H9 (cell line): ENCODE results near the gene TAS2R30. TPM values are rescaled to one million over a fixed set of nuclear protein-coding genes. Genes with fewer than 3 reads are reported as not detected.

Experiments
- DNase-seq: peaks from one replicate; pipeline ENCODE4 v3.0.0-alpha.2; 2017
- H2AFZ ChIP-seq: one replicate; pipeline ENCODE4 v1.6.1; 2013; ENCODE audit warnings: mild to moderate bottlenecking, low read length, control low read depth, moderate library complexity
- H2AK5ac ChIP-seq: 2 replicates; pipeline ENCODE4 v1.6.1; 2013; ENCODE audit warnings: low read length, control low read depth, mixed read lengths; ENCODE audit not compliant: insufficient read length
- H2BK120ac ChIP-seq: one replicate; pipeline ENCODE4 v1.6.1; 2013; ENCODE audit warnings: low read depth, mild to moderate bottlenecking, low read length, control low read depth, inconsistent platforms; ENCODE audit not compliant: poor library complexity, severe bottlenecking
- H2BK12ac ChIP-seq: 2 replicates; pipeline ENCODE4 v1.6.1; 2013; ENCODE audit warnings: low read length, control low read depth, mixed read lengths, low read depth; ENCODE audit not compliant: insufficient read length
- H2BK15ac ChIP-seq: 2 replicates; pipeline ENCODE4 v1.6.1; 2013; ENCODE audit warnings: low read depth, low read length, control low read depth
- H2BK20ac ChIP-seq: one replicate; pipeline ENCODE4 v1.6.1; 2013; ENCODE audit warnings: low read depth, mild to moderate bottlenecking, low read length, control low read depth, inconsistent platforms; ENCODE audit not compliant: poor library complexity, severe bottlenecking
- H2BK5ac ChIP-seq: 2 replicates; pipeline ENCODE4 v1.6.1; 2013; ENCODE audit warnings: low read length, control low read depth, mixed read lengths; ENCODE audit not compliant: insufficient read length
- H3K14ac ChIP-seq: 2 replicates; pipeline ENCODE4 v1.6.1; 2013; ENCODE audit warnings: low read length, control low read depth; ENCODE audit not compliant: insufficient read depth
- H3K18ac ChIP-seq: 2 replicates; pipeline ENCODE4 v1.6.1; 2013; ENCODE audit warnings: low read depth, mild to moderate bottlenecking, mixed read lengths, low read length, control low read depth; ENCODE audit not compliant: insufficient read length
- H3K23ac ChIP-seq: 2 replicates; pipeline ENCODE4 v1.6.1; 2013; ENCODE audit warnings: low read length, control low read depth, mixed read lengths, low read depth; ENCODE audit not compliant: insufficient read length
- H3K23me2 ChIP-seq: 2 replicates; pipeline ENCODE4 v1.6.1; 2013; ENCODE audit warnings: low read depth, mild to moderate bottlenecking, mixed read lengths, low read length, control low read depth; ENCODE audit not compliant: insufficient read length, poor library complexity, severe bottlenecking
- H3K27ac ChIP-seq: 2 replicates; pipeline ENCODE4 v1.5.1; 2013; ENCODE audit warnings: low read length, control low read depth, mixed read lengths, low read depth; ENCODE audit not compliant: insufficient read length
- H3K27me3 ChIP-seq: 2 replicates; pipeline ENCODE4 v1.6.1; 2013; ENCODE audit warnings: low read length, control low read depth, inconsistent platforms; ENCODE audit not compliant: insufficient read depth
- H3K4ac ChIP-seq: 2 replicates; pipeline ENCODE4 v1.6.1; 2013; ENCODE audit warnings: low read depth, mild to moderate bottlenecking, control low read depth, inconsistent platforms, low read length, moderate library complexity
- H3K4me1 ChIP-seq: 2 replicates; pipeline ENCODE4 v1.6.1; 2013; ENCODE audit warnings: low read length, control low read depth, inconsistent platforms; ENCODE audit not compliant: insufficient read depth
- H3K4me2 ChIP-seq: 2 replicates; pipeline ENCODE4 v1.6.1; 2013; ENCODE audit warnings: low read length, control low read depth, mixed read lengths; ENCODE audit not compliant: insufficient read length, insufficient read depth
- H3K56ac ChIP-seq: 2 replicates; pipeline ENCODE4 v1.6.1; 2013; ENCODE audit warnings: low read depth, mild to moderate bottlenecking, mixed read lengths, low read length, control low read depth; ENCODE audit not compliant: insufficient read length
- H3K79me1 ChIP-seq: 2 replicates; pipeline ENCODE4 v1.6.1; 2013; ENCODE audit warnings: low read depth, mild to moderate bottlenecking, moderate library complexity, low read length, control low read depth, inconsistent platforms; ENCODE audit not compliant: insufficient read depth, poor library complexity, severe bottlenecking
- H3K79me2 ChIP-seq: 2 replicates; pipeline ENCODE4 v1.6.1; 2013; ENCODE audit warnings: low read length, control low read depth, inconsistent platforms; ENCODE audit not compliant: insufficient read depth
- H3K9ac ChIP-seq: 2 replicates; pipeline ENCODE4 v1.6.1; 2013; ENCODE audit warnings: low read length, control low read depth, mixed read lengths; ENCODE audit not compliant: insufficient read length; ENCODE audit errors: extremely low read depth
- H3K9me3 ChIP-seq: one replicate; pipeline ENCODE4 v1.6.1; 2013; ENCODE audit warnings: low read depth, low read length, inconsistent platforms; ENCODE audit not compliant: control insufficient read depth
- H3T11ph ChIP-seq: one replicate; pipeline ENCODE4 v1.6.1; 2013; ENCODE audit warnings: mild to moderate bottlenecking, low read length, control low read depth, inconsistent platforms
- H4K20me1 ChIP-seq: one replicate; pipeline ENCODE4 v1.6.1; 2013; ENCODE audit not compliant: control insufficient read depth, insufficient read length, insufficient read depth
- H4K5ac ChIP-seq: 2 replicates; pipeline ENCODE4 v1.6.1; 2013; ENCODE audit warnings: low read depth, mild to moderate bottlenecking, mixed read lengths, low read length, control low read depth; ENCODE audit not compliant: insufficient read length
- H4K8ac ChIP-seq: replicated peaks from 2 replicates; pipeline ENCODE4 v1.6.1; 2013; ENCODE audit warnings: low read length, control low read depth, mixed read lengths, low read depth; ENCODE audit not compliant: insufficient read length
- H4K91ac ChIP-seq: 2 replicates; pipeline ENCODE4 v1.6.1; 2013; ENCODE audit warnings: low read depth, mild to moderate bottlenecking, moderate library complexity, mixed read lengths, low read length, control low read depth; ENCODE audit not compliant: insufficient read length
- H3K27ac Mint-ChIP-seq, 3 experiments: 2 replicates in 2 of 3; 3 replicates in 1 of 3; pipeline ENCODE4 v1.8.0; 2020 to 2021; ENCODE audit warnings: mixed read lengths in 3 of 3, mild to moderate bottlenecking in 1 of 3, moderate library complexity in 1 of 3
- H3K27me3 Mint-ChIP-seq: 2 replicates; pipeline ENCODE4 v1.8.0; 2021; ENCODE audit warnings: low read depth, mild to moderate bottlenecking, moderate library complexity, mixed read lengths
- H3K36me3 Mint-ChIP-seq, 3 experiments: 2 replicates in 2 of 3; 3 replicates in 1 of 3; pipeline ENCODE4 v1.8.0; 2020 to 2021; ENCODE audit warnings: low read depth in 3 of 3, mixed read lengths in 3 of 3; ENCODE audit not compliant: insufficient read depth in 1 of 3
- H3K4me1 Mint-ChIP-seq, 2 experiments: 2 replicates each; pipeline ENCODE4 v1.8.0; 2020; ENCODE audit warnings: mixed read lengths in 2 of 2
- H3K4me3 Mint-ChIP-seq, 2 experiments: 2 replicates in 1 of 2; 3 replicates in 1 of 2; pipeline ENCODE4 v1.8.0; 2020 to 2021; ENCODE audit warnings: mild to moderate bottlenecking in 2 of 2, mixed read lengths in 2 of 2, moderate library complexity in 1 of 2
- H3K9me3 Mint-ChIP-seq, 2 experiments: 2 replicates in 1 of 2; 3 replicates in 1 of 2; pipeline ENCODE4 v1.8.0; 2020; ENCODE audit warnings: mild to moderate bottlenecking in 2 of 2, mixed read lengths in 2 of 2, moderate library complexity in 1 of 2
- WGBS: extraction: QIAGEN DNeasy Blood & Tissue Kit; methylation state at CpG from one replicate; pipeline ENCODE4 v1.1.7; 2013; ENCODE audit warnings: missing lambda C conversion rate, low lambda C conversion rate, mixed read lengths; ENCODE audit not compliant: insufficient read length; ENCODE audit errors: extremely low coverage; 5-methylcytosine and 5-hydroxymethylcytosine counted together
- total RNA-seq: library from RNA; stranded (reverse); gene quantifications from 2 replicates; pipeline ENCODE4 v1.2.1, GENCODE V29; 2021
- TF ChIP-seq, protein P1 (sequence below): fragments of 200-600 bp; sonication (generic); conservative IDR thresholded peaks from 3 replicates; pipeline ENCODE4 v1.8.0; 2021; ENCODE audit warnings: antibody characterized with exemption, mild to moderate bottlenecking

TAS2R30 gene
- total RNA-seq, 1 experiment from 2014 or later, result 2.0 TPM

- H2BK120ac ChIP-seq, result no peak overlapping the region
- no peak overlapping the region for H3K14ac ChIP-seq
- peaks cover 6% of the 10 kb centered on the region for H3K79me2 ChIP-seq
- DNase-seq, result no peak
- no peak overlapping the region for H3K4ac ChIP-seq
- no peak overlapping the region for H2AFZ ChIP-seq
- H2BK15ac ChIP-seq, result no peak overlapping the region
- H3K9me3 ChIP-seq, result no peaks in the 10 kb centered on the region
- no peak overlapping the region for H3K4me2 ChIP-seq
- no peaks in the 10 kb centered on the region for H3K23me2 ChIP-seq
- WGBS, result no CpG with 5 or more reads among the region's 1 CpG
- peaks cover 8% of the 10 kb centered on the region for H3K79me1 ChIP-seq
- no peak overlapping the region for H2AK5ac ChIP-seq
- H3K9ac ChIP-seq, result no peak overlapping the region
- H3K56ac ChIP-seq, result no peak overlapping the region
- Mint-ChIP-seq H3K4me1 (peaks cover 14 to 20% of the 10 kb centered on the region in 2 experiments), H3K27ac (0 out of 7 replicates have a peak overlapping the region, but pooled peaks of 1 of the 3 experiments have one; percentile 44), H3K27me3 (no peaks in the 10 kb centered on the region), H3K4me3 (no peak overlapping the region), H3K36me3 (peaks cover 31 to 46% (median 45%) of the 10 kb centered on the region in 3 experiments), H3K9me3 (peaks cover 18 to 32% of the 10 kb centered on the region in 2 experiments)
- H4K8ac ChIP-seq, result no peak overlapping the region
- no peak overlapping the region for H3T11ph ChIP-seq
- no peak overlapping the region for H2BK20ac ChIP-seq
- H3K27ac ChIP-seq, result no peak overlapping the region
- no peak overlapping the region for H2BK12ac ChIP-seq
- H4K91ac ChIP-seq, result no peak overlapping the region
- H2BK5ac ChIP-seq, result no peak overlapping the region
- no peak overlapping the region for H3K23ac ChIP-seq
- H3K4me1 ChIP-seq, result peaks cover 6% of the 10 kb centered on the region; the same call in 1 of the 2 replicates
- TF ChIP-seq, protein P1, sequence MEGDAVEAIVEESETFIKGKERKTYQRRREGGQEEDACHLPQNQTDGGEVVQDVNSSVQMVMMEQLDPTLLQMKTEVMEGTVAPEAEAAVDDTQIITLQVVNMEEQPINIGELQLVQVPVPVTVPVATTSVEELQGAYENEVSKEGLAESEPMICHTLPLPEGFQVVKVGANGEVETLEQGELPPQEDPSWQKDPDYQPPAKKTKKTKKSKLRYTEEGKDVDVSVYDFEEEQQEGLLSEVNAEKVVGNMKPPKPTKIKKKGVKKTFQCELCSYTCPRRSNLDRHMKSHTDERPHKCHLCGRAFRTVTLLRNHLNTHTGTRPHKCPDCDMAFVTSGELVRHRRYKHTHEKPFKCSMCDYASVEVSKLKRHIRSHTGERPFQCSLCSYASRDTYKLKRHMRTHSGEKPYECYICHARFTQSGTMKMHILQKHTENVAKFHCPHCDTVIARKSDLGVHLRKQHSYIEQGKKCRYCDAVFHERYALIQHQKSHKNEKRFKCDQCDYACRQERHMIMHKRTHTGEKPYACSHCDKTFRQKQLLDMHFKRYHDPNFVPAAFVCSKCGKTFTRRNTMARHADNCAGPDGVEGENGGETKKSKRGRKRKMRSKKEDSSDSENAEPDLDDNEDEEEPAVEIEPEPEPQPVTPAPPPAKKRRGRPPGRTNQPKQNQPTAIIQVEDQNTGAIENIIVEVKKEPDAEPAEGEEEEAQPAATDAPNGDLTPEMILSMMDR, result no peak
- no peaks in the 10 kb centered on the region for H4K20me1 ChIP-seq
- no peak overlapping the region for H3K18ac ChIP-seq
- H3K27me3 ChIP-seq, result no peaks in the 10 kb centered on the region
- no peak overlapping the region for H4K5ac ChIP-seq
These were observed 13.0 kb upstream of the TAS2R30 start for GRCh38 chr12:11147420-11147819.
